Activated CD4-positive, alpha-beta T cell treated with anti-CD3 and anti-CD28 coated beads for 24 hours (primary cell): ENCODE results near the gene HHLA2.
"Not testable (repeated sequence)": the region's sequence is repeated elsewhere in the genome, so short reads cannot be mapped to it uniquely, and the experiment has no call there.

Source experiments
- DNase-seq, 2 donors: peaks; one replicate each; pipeline ENCODE4 v3.0.0-alpha.2; 2020; ENCODE audit warnings: low read depth in 2 of 2

Gene HHLA2, protein sequence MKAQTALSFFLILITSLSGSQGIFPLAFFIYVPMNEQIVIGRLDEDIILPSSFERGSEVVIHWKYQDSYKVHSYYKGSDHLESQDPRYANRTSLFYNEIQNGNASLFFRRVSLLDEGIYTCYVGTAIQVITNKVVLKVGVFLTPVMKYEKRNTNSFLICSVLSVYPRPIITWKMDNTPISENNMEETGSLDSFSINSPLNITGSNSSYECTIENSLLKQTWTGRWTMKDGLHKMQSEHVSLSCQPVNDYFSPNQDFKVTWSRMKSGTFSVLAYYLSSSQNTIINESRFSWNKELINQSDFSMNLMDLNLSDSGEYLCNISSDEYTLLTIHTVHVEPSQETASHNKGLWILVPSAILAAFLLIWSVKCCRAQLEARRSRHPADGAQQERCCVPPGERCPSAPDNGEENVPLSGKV

DNA sequence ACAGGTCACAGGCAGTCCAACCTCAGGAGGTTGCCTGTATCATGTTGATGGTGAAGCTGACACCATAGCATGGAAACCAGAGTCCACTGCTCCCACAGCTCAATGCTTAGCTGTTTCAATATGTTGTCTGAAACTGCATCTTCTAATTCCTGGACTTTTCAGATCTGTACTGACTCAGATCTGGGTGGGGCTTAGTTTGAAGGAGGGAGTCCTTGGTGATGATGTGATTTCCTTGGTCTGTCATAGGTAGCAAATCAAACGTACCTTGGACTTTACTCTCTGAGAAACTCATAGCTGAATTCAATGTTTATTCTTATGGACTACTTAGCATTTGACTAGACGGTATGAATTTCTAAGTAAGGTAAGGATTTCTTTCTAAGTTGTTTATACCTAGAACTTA, at the start of gene HHLA2:
TSS of gene HHLA2 (plus strand) at position 310 of the 400 bp plus-strand sequence. CDS start 55,266 bp downstream, outside the sequence.
- peak in 1 of 2 donors; percentile 10 for DNase-seq

DNA sequence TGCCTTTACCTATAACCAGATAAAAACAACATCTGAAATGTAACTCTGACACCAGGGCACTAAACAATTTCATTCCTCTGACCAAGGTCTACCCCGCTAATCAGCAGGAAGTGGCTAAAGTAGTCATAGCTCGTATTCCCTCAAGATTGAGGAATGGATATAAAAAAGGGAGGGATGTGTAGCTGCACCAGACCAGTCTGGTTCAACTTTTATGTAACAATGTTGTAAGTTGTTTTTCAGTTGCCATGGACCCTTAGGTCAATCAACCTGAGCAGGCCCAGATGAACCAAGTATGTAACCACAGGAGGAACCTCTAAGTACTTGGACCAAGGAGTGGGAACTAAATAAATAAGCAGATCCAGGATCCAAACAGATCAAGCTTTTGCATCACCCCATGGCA, 45.7 kb upstream of the HHLA2 start:
- no peak for DNase-seq

DNA sequence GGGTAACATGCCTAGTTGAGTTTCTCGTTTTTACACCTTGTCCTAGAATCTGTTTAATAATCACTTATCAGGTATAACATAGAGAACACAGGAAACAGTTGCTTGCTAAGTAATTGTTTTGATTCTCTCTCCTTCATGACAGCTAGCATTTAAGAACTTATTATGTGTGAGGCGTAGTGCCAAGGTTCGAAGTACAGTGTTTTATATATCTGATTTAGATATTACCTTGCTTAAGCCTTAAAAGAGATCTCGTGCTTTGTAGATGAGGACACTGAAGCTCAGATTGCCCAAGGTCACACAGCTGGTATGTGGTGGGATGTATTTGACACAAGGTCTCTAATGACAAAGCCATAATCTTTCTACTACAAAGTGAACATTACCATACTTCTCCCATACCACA, 45.1 kb upstream of the HHLA2 start:
- DNase-seq = no peak

DNA sequence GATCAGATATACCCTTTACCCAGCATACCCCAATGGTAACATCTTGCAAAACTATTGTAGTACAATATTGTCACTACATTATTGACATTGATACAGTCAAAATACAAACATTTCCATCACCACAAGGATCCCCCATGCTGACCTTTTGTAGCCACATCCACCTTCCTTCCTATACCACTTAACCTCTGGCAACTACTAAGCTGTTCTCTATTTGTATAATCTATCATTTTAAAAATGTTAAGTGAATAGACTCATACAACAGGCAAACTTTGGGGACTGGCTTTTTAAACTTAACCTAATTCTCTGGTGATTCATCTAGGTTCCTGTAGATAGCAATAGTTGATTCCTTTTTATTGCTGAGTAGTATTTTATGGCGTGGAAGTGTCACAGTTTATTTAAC, 44.5 kb upstream of the HHLA2 start:
- no peak for DNase-seq

DNA sequence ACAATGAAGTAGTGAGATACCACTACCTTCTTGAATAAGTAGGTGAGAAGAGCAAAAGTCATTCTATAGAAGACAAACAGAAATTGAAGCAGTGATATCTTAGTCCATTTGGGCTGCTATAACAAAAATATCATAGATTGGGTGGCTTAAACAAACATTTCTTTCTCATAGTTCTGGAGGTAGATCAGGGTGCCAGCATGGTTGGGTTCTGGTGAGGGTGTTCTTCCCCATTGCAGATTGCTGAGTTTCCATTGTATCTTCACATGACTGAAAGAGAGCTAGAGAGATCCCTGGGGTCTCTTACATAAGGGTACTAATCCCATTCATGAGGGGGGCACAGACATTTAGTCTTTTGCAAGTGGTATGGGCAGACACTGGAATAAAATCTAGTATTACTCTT, 41.2 kb upstream of the HHLA2 start:
- DNase-seq = no peak

DNA sequence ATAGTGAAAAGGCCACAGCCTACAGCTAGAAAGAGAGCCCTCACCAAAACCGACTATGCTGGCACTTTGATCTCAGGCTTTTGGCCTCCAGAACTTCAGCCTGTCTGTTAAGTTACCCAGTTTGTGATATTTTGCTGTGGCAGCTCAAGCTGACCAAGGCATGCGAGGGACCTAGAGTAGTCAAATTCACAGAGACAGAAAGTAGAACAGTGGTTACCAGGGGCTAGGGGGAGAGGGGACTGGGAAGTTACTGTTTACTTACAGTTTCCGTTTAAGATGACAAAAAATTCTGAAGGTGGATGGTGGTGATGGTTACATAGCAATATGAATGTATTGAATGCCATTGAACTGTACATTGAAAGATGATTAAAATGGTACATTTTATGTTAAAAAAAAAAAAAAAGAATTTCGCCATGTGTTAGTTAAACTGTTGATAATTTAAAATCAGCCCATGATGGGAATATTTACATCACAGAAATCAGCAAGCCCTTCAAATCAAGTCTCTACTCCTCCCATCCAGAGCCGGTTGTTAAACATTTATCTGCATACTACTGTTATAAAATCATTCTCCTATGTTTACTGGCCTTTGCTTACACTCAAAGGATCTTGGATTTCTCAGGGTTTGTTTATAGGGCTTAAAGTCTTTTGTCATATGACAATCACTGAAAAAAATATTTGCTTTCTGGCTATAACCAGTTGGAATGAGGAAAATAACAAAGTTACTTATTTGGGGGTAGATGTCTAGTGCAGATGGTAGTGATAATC, 31.6 kb upstream of the HHLA2 start:
- DNase-seq = not testable (repeated sequence)

DNA sequence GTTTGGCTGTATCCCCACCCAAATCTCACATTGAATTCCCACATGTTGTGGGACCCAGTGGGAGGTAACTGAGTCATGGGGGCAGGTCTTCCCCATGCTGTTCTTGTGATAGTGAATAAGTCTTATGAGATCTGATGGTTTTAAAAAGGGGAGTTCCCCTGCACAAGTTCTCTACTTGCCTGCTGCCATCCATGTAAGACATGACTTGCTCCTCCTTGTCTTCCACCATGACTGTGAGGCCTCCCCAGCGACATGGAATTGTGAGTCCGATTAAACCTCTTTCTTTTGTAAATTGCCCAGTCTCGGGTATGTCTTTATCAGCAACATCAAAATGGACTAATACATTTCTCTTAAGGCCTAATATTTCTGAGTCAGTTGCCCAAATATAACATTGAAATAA, 28.1 kb upstream of the HHLA2 start:
- DNase-seq = not testable (repeated sequence)

DNA sequence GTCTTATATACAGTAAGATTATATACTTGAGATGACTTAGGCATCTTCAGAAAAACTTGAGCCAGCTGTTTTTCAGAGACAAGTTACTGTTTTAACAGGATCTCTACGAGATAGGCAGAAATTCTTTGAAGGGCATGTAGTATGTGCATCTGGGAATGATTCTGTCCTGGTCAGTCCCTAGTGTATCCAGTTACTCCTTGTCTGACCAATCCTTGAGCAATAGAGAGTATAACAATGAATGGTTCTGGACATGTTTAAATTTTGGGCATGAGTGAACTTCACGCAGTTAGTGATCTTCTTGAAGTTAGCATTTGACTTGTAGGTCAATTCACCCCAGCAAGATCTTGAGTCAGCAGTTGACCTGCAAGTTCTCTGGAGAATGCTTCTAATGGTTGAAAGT, 24.7 kb upstream of the HHLA2 start:
- DNase-seq = no peak

DNA sequence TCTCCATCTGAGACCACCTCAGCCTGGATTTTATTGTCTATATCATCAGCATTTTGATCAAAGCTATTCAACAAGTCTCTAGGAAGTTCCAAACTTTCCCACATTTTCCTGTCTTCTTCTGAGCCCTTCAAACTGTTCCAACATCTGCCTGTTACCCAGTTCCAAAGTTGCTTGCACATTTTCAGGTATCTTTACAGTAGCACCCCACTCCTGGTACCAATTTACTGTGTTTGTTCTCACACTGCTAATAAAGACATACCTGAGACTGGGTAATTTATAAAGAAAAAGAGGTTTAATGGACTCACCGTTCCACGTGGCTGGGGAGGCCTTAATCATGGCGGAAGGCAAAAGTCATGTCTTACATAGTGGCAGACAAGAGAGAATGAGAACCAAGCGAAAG, 17.3 kb upstream of the HHLA2 start:
- DNase-seq = not testable (repeated sequence)

DNA sequence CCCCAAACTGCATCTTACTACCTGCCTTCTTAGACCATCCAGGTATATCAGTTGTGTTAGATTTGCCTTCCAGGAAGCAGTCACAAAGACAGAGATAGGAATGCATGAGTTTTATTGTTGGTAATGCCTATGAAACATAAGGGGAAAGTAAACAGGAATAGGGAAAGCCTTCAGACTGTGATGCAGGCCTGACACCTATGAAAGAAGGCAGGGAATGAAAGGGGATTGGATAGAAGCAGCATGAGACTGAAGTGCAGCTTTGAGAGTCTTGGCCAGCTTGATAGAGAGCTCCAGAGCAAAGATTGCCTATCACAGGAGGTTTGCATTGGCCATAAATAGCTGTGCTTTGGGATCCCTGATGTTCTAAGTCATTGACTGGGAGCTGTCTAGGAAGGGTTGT, 15.9 kb upstream of the HHLA2 start:
- no peak for DNase-seq

DNA sequence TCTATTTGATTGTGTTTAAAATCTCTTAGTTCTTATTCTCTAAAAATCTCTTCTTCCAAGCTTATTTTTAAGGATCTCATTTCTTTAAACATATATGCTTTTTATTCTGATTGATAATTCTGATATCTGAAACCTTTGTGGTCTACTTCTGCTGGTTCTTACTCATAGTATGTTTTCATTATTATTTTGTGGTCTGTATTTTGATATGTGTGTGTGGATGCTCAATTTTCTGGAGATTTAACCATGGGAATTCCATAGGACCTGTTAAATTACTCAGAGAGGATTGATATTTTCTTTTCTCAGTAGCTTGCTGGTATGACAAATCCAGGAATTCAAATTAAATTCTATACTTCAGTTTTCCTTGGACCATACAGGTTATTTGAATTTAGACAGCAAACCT, 14.7 kb upstream of the HHLA2 start:
- no peak for DNase-seq

DNA sequence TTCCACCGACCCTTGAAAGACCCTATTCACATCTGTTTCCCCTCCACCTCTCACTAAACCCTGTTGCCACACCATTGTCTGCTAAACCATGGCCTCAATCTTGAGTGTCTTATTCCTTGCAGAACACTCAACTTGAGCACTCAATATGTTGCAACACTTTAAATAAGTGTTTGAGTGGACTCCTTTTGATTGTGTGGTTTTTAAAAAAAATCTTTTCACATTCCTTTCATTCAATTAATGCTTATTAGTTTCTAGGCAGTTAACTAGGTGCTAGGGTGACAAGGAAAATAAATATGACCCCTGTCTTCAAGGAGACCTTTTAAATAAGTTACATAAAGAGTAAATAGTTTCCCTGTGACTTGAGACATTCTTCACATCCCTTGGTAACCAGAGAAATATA, 13.3 kb upstream of the HHLA2 start:
- DNase-seq = no peak

DNA sequence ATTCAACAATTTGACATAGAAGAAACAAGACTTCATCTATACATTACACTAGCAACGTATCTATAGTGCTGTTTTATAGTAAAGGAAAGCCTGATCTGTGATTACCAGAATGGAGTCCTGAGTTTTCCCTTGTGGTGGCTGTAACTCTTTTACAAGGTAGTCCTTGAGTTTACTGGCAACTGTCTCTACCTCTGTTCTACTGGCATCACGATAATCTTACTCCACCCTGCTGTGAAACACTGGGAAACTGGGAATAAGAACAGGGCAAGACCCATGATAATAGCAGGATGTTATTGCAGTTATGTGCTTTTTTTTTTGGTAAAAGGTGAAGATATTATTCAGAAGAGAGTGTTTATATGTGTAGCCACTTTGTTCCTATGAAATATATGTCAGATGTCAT, 12.4 kb upstream of the HHLA2 start:
- DNase-seq = no peak

DNA sequence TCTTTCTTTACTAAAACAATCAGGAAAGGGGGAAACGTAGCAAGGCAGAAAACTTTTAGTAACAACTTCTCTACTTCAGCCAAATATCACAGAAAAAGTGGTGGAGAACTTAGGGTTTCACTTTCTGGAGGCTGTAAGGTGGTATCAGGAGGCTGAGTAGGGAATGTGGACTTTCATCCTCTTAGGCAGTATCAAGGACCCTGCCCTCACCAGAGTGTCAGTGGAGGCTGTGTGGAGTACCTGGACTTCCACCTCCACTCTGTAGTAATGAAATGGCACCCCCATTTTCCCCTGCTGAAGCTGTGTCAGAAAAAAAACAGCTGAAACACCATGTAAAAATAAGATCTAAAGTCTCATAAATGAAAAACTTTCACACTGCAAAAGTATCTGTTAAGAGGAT, 11.2 kb upstream of the HHLA2 start:
- no peak for DNase-seq

DNA sequence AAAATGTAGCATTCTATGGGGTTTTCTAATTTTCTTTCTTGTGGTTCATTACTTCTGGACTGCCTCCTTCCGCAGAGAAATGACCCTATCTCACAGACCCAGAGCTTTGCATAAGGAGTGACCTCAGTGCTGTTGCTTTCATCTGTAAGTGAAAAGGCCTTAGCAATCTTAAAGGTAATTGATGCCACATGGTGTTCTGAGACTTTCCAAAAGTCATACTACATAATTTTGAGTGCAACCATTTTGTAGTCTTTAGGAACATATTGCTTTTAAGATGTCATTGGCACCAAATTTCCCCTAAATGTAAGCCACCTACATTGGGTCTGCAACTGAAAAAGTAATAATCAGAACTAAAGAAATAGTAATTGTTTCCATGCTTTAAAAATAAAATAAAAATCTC, 9.2 kb upstream of the HHLA2 start:
- no peak for DNase-seq

DNA sequence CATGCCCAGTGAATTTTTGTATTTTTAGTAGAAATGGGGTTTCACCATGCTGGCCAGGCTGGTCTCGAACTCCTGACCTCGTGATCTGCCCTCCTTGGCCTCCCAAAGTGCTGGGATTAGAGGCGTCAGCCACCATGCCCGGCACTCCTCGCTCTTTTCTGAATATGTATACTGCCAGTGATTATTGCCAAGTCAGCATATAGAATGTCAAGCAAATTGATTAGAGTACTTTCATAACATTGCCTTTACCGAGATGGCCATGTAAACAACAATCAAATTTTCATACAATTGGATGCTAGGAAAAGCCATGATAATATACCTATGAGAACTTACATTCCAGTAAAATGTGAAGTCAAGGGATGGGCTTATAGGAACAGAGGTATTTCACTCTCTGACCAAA, 8.2 kb upstream of the HHLA2 start:
- not testable (repeated sequence) for DNase-seq

DNA sequence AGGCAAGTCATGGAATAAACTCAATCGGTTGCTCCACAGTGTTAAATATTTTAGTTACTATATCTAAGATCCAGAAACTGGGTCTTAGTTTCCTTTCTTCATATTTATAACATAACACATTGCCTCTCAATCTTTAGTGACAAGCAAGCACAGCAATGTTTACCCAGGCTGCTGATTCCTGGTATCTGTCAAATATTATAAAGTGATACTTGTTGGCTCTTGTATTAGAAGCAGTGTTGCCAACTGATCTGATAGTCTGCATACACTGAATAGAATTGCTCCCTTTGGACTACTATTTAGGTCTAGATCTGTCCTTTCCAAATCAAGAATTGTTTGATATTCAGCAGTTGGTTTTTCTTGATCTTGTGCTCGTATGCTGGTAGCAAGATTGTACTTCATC, 7.2 kb upstream of the HHLA2 start:
- no peak for DNase-seq

DNA sequence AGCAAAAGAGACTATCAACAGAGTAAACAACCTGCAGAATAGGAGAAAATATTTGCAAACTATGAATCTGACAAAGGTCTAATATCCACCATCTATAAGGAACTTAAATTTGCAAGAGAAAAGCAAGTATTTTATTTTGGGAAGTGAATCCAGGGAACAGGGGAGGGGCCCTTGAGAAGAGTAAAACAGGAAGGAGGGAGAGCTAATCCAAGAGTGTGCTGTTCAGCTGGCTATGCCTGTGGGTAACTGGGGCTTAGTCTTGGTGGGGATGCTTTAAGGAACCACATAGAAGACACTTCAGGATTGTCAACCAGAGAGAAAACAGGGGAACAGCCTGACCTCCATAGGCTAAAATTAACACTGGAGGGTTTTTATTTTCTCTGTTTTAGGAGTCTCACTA, 3.9 kb upstream of the HHLA2 start:
- no peak for DNase-seq

DNA sequence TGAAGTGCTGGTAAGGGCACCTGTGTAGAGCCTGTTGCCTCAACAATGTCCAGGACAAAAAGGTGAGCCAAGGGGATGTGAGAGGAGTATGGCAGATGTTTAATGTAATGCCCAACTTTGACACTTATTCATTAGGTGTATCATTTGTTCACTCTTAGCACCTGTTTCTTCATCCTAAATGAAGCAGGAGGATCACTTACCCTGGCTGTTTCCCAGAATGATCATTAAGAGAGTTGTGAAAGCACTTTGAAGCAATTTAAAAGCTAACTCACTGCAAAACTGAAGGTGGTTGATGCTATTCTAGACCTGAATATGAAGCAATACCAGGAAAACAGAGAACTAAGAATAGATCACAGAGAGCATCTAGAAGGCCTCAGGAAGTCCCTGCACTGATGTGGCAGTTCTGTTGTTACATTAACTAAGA, 3.4 kb upstream of the HHLA2 start:
- DNase-seq = no peak

DNA sequence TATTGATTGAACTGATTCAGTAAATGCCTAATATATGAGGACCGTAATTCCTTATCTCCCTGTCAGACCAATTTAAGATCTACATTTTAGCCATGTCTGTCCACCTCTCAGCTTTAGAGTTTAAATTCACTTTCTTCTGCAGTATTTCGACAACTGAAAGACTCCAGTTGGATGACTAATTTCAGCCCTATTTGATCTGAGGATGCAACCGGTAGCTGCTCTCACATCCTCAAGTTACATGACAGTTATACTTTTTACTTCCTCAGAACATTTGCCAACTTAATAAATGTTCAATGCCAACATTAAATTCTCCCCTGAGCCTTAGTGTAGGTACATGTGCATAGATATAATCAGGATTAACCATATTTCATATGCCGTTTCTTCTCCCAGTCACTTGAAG, 2.5 kb upstream of the HHLA2 start:
- DNase-seq = no peak

DNA sequence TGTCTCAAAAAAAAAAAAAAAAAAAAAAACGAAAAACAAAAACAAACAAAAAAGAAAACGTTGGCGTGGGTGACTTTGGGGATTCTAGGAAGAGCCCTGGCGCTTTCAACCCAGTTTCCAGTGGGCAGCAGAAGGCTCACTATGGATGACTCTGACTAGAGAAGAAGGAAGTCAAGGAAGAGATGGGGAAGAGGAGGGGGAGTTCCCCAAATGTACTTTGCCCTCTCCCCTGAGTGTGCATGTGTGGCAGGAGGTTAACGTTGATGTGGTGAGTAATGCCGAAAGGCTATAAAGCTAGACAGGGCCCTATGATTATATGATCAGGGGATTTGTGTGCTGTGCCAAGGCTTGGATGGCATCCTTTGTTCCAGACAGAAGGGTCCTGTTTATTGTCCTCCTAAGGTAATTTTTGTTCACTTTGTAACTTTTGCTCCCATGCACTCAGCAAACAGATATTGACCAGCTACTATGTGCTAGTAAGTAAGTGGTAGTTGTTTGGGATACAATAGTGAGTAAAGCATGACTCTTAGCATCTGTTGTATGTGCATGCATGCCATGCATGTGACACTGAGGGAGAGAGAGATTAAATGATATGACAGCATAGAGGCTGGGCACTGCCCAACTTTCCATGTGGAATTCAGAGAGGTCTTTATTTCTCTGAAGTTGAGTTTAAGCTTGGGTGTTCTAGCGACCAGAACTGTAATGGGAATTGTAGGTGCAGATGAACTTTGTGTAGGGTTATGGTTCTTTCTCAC, 750 bp upstream of the HHLA2 start:
- DNase-seq = no peak

DNA sequence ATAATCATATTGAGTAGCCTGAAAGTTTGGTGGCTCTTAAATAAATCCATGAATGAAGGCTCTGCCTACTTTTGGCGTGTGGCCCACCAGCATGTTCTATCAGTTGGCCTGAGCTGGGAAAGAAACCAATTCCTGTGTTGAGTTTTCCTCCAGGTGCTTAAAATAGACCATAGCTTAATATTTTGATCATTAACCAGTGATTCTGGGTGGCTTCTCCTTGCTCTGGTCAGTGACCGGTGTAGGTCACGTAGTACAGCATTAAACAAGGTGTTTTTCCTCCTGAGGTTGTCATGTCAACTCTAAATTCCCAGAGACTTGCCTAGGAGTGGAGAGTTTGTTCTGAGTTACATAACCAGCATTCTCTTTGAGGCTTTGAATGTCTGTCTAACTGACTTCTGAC, 1.3 kb downstream of the HHLA2 start:
- no peak for DNase-seq

DNA sequence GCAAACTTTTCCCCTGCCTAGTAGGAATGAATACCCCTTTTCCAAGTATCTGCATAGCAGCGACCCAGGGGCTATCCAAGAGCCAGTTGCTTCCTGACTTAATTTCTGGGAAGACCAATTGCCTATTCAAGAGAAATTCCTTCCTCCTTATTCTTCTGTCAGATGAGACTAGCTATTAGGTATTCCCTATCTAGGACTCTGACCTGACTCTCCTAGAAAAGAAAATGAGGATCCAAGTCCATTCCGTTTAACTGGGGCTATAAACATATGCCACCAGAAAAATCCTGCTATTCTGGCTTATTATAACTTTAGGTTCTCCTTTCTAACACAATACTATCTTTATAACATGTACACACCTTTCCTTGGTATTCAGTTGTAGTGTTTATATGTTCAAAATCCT, 1.7 kb downstream of the HHLA2 start:
- DNase-seq = no peak
